ENCODE measurements around the gene THOP1. TPM values are rescaled to one million over a fixed set of nuclear protein-coding genes. Genes with fewer than 3 reads are reported as not detected.

The THOP1 gene
- total RNA-seq, 1 donor from 2014 or later, result 79.0 TPM

- Histone ChIP-seq H3K4me3 (ENCODE audit: low read depth, low read length) (no peak overlapping the region), H3K27me3 (ENCODE audit: control insufficient read depth, insufficient read depth, low read length) (no peaks in the 10 kb centered on the region), H3K36me3 (ENCODE audit: control insufficient read depth, insufficient read depth, low read length) (no peaks in the 10 kb centered on the region)
- TF ChIP-seq CTCF (IDR thresholded peaks at IDR 0.05; ENCODE audit: insufficient read depth, low read length, poor library complexity, severe bottlenecking), result no peak
- DNase-seq (ENCODE audit: low read depth), result no peak
Observed at GRCh38 chr19:2774953-2775555, 10.2 kb upstream of the THOP1 start.

GRCh38 chr19:2775556-2776430 is 9.5 kb upstream of the THOP1 start:
- Histone ChIP-seq H3K36me3 (ENCODE audit: control insufficient read depth, insufficient read depth, low read length) (no peaks in the 10 kb centered on the region), H3K4me3 (ENCODE audit: low read depth, low read length) (no peak overlapping the region), H3K27me3 (ENCODE audit: control insufficient read depth, insufficient read depth, low read length) (no peaks in the 10 kb centered on the region)
- TF ChIP-seq CTCF (IDR thresholded peaks at IDR 0.05; ENCODE audit: insufficient read depth, low read length, poor library complexity, severe bottlenecking), result no peak
- DNase-seq (ENCODE audit: low read depth), result no peak

- no peak for DNase-seq (ENCODE audit: low read depth)
- Histone ChIP-seq H3K4me3 (ENCODE audit: low read depth, low read length) (no peak overlapping the region), H3K36me3 (ENCODE audit: control insufficient read depth, insufficient read depth, low read length) (no peaks in the 10 kb centered on the region), H3K27me3 (ENCODE audit: control insufficient read depth, insufficient read depth, low read length) (no peaks in the 10 kb centered on the region)
- TF ChIP-seq CTCF (IDR thresholded peaks at IDR 0.05; ENCODE audit: insufficient read depth, low read length, poor library complexity, severe bottlenecking), result no peak
Observed at GRCh38 chr19:2777952-2778683, 7.2 kb upstream of the THOP1 start.

- no peak overlapping the region for H3K4me3 ChIP-seq (ENCODE audit: low read depth, low read length)
- no peak for DNase-seq (ENCODE audit: low read depth)
- TF ChIP-seq CTCF (IDR thresholded peaks at IDR 0.05; ENCODE audit: insufficient read depth, low read length, poor library complexity, severe bottlenecking), result no peak
- H3K27me3 ChIP-seq (ENCODE audit: control insufficient read depth, insufficient read depth, low read length), result no peaks in the 10 kb centered on the region
- H3K36me3 ChIP-seq (ENCODE audit: control insufficient read depth, insufficient read depth, low read length), result no peaks in the 10 kb centered on the region
Observed at GRCh38 chr19:2779121-2779740, 6.1 kb upstream of the THOP1 start.

GRCh38 chr19:2780284-2780683 is 5.0 kb upstream of the THOP1 start:
- no peak overlapping the region for H3K4me3 ChIP-seq (ENCODE audit: low read depth, low read length)
- no peaks in the 10 kb centered on the region for H3K36me3 ChIP-seq (ENCODE audit: control insufficient read depth, insufficient read depth, low read length)
- no peak for DNase-seq (ENCODE audit: low read depth)
- no peak for TF ChIP-seq CTCF (IDR thresholded peaks at IDR 0.05; ENCODE audit: insufficient read depth, low read length, poor library complexity, severe bottlenecking)
- no peaks in the 10 kb centered on the region for H3K27me3 ChIP-seq (ENCODE audit: control insufficient read depth, insufficient read depth, low read length)

Measured in kidney epithelial cell (primary cell).